Thyroid gland (tissue), 4 donors: ENCODE measurements around the gene KCNMB2. TPM values are rescaled to one million over a fixed set of nuclear protein-coding genes. Genes with fewer than 3 reads are reported as not detected.

Experiments
- DNase-seq, 2 donors: peaks; one replicate each; pipeline ENCODE4 v3.0.0-alpha.2; 2019
- H3K27ac ChIP-seq, 3 donors: fragments of 200-600 bp; sonication (generic); 1 replicate in 2 of 3; 2 replicates in 1 of 3; pipeline ENCODE4 v1.5.1; 2016 to 2019; ENCODE audit warnings: mild to moderate bottlenecking in 1 of 3, moderate library complexity in 1 of 3
- H3K27me3 ChIP-seq: fragments of 200-600 bp; sonication (generic); one replicate; pipeline ENCODE4 v1.5.1; 2019
- H3K36me3 ChIP-seq, 2 donors: fragments of 200-600 bp; sonication (generic); one replicate each; pipeline ENCODE4 v1.5.1; 2016 to 2019
- H3K4me1 ChIP-seq, 2 donors: fragments of 200-600 bp; sonication (generic); one replicate each; pipeline ENCODE4 v1.5.1; 2017 to 2019
- H3K4me3 ChIP-seq, 3 donors: fragments of 200-600 bp; sonication (generic); replicated peaks in 1 of 3; 1 replicate in 2 of 3; 2 replicates in 1 of 3; pipeline ENCODE4 v1.5.1; 2016; ENCODE audit warnings: mild to moderate bottlenecking in 1 of 3
- H3K9me3 ChIP-seq: fragments of 200-600 bp; sonication (generic); one replicate; pipeline ENCODE4 v1.5.1; 2017
- POLR2A ChIP-seq, 2 donors: fragments of 450-650 bp; IDR thresholded peaks; one replicate each; pipeline ENCODE4 v1.6.1; 2017; ENCODE audit warnings: antibody characterized with exemption in 2 of 2, mild to moderate bottlenecking in 2 of 2, moderate library complexity in 1 of 2
- WGBS, 2 donors: methylation state at CpG; one replicate each; pipeline ENCODE4 v1.1.5; 2017; 5-methylcytosine and 5-hydroxymethylcytosine counted together
- intact Hi-C: fragments of 100-400 bp; cut with DNase I; formaldehyde crosslinking; loops from one replicate; pipeline ENCODE4 v1.15.1; 2023
- total RNA-seq, 4 donors: library from RNA; depleted of rRNA; stranded (reverse); fragments of >200 nt; gene quantifications; one replicate each; pipeline ENCODE4 v1.2.3, GENCODE V29; 2016
- TF ChIP-seq, protein P1 (sequence below), 6 experiments: fragments of 200-600 bp in 3 of 6; fragments of 450-650 bp in 3 of 6; sonication (generic) in 3 of 6; IDR thresholded peaks; one replicate each; pipeline ENCODE4 v1.5.1; 2016 to 2019; ENCODE audit warnings: antibody characterized with exemption in 6 of 6, mild to moderate bottlenecking in 2 of 6, inconsistent platforms in 1 of 6, moderate library complexity in 1 of 6

KCNMB2 gene
- total RNA-seq, 4 donors from 2014 or later: 0.56 to 0.92 (median 0.81) TPM; not detected in 1

DNA sequence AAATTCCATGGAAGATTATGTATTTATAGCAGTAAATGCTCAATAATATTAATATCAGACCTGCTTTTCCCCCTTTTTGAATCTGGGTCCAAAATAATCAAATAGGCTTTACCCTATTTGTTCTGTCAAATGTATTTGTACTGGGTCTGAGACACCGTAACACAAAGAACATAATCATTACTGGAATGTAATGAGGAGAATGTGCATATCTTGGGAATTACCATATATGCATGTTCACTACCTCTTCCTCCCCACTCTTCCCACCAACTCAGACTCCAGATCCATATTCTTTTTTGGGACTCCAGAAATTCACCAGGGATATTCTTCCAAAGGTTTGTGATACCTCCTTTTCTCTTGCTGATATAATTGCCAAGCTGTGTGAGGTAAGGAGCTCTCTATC, 237.1 kb downstream of the KCNMB2 start:
- no peaks in the 10 kb centered on the region for H3K4me1 ChIP-seq
- H3K4me3 ChIP-seq: no peak overlapping the region
- H3K27ac ChIP-seq: no peak overlapping the region
- no peak for DNase-seq
- WGBS, 2 donors: 94 to 98% methylated on average over 1 of the region's 1 CpG
- intact Hi-C loops: no loop called here
- TF ChIP-seq POLR2A (IDR thresholded peaks at IDR 0.05): no peak
- TF ChIP-seq, protein P1, sequence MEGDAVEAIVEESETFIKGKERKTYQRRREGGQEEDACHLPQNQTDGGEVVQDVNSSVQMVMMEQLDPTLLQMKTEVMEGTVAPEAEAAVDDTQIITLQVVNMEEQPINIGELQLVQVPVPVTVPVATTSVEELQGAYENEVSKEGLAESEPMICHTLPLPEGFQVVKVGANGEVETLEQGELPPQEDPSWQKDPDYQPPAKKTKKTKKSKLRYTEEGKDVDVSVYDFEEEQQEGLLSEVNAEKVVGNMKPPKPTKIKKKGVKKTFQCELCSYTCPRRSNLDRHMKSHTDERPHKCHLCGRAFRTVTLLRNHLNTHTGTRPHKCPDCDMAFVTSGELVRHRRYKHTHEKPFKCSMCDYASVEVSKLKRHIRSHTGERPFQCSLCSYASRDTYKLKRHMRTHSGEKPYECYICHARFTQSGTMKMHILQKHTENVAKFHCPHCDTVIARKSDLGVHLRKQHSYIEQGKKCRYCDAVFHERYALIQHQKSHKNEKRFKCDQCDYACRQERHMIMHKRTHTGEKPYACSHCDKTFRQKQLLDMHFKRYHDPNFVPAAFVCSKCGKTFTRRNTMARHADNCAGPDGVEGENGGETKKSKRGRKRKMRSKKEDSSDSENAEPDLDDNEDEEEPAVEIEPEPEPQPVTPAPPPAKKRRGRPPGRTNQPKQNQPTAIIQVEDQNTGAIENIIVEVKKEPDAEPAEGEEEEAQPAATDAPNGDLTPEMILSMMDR (IDR thresholded peaks at IDR 0.05): no peak
- no peaks in the 10 kb centered on the region for H3K36me3 ChIP-seq
- H3K9me3 ChIP-seq: no peaks in the 10 kb centered on the region
- no peaks in the 10 kb centered on the region for H3K27me3 ChIP-seq

- no peaks in the 10 kb centered on the region for H3K36me3 ChIP-seq
- H3K27ac ChIP-seq: no peak overlapping the region
- no peak overlapping the region for H3K4me3 ChIP-seq
- 66 to 72% methylated on average over 4 of the region's 4 CpGs for WGBS, 2 donors
- TF ChIP-seq, protein P1 (IDR thresholded peaks at IDR 0.05): no peak
- no peak for TF ChIP-seq POLR2A (IDR thresholded peaks at IDR 0.05)
- H3K4me1 ChIP-seq: no peaks in the 10 kb centered on the region
- no peak for DNase-seq
- no peaks in the 10 kb centered on the region for H3K9me3 ChIP-seq
- H3K27me3 ChIP-seq: no peaks in the 10 kb centered on the region
- intact Hi-C loops: no loop called here
These were observed 241.6 kb downstream of the KCNMB2 start for GRCh38 chr3:178777718-178778411.

- 83 to 89% methylated on average over 4 of the region's 4 CpGs for WGBS, 2 donors
- intact Hi-C loops: no loop called here
- Histone ChIP-seq H3K4me1 (no peaks in the 10 kb centered on the region), H3K27ac (no peak overlapping the region), H3K36me3 (no peaks in the 10 kb centered on the region), H3K9me3 (no peaks in the 10 kb centered on the region), H3K27me3 (no peaks in the 10 kb centered on the region), H3K4me3 (no peak overlapping the region)
- no peak for TF ChIP-seq POLR2A (IDR thresholded peaks at IDR 0.05)
- TF ChIP-seq, protein P1 (IDR thresholded peaks at IDR 0.05): no peak
- DNase-seq: no peak
These were observed 242.4 kb downstream of the KCNMB2 start for GRCh38 chr3:178778589-178778988.

DNA sequence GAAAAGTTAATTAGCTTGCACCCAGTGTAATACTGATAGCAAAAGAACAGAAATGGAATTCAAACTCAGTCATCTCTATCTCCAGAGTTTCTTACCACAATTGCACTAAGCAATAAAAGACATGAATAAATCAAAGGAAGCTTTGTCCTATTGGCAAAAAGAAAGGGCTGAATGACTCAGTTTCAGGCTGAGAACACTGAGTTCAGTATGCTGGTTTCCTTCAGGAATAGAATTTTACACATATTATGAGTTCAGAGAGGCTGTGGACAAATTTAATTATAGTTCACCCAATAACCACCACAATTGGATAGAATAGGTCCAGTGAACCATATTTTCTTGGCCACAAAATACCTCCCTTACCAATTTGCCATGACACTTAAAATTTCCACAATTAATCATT, 249.7 kb downstream of the KCNMB2 start:
- H3K4me1 ChIP-seq: no peaks in the 10 kb centered on the region
- H3K9me3 ChIP-seq: no peaks in the 10 kb centered on the region
- intact Hi-C loops: no loop called here
- H3K4me3 ChIP-seq: no peak overlapping the region
- no peak for DNase-seq
- no peaks in the 10 kb centered on the region for H3K36me3 ChIP-seq
- no peak overlapping the region for H3K27ac ChIP-seq
- no peak for TF ChIP-seq POLR2A (IDR thresholded peaks at IDR 0.05)
- TF ChIP-seq, protein P1 (IDR thresholded peaks at IDR 0.05): no peak
- no peaks in the 10 kb centered on the region for H3K27me3 ChIP-seq

DNA sequence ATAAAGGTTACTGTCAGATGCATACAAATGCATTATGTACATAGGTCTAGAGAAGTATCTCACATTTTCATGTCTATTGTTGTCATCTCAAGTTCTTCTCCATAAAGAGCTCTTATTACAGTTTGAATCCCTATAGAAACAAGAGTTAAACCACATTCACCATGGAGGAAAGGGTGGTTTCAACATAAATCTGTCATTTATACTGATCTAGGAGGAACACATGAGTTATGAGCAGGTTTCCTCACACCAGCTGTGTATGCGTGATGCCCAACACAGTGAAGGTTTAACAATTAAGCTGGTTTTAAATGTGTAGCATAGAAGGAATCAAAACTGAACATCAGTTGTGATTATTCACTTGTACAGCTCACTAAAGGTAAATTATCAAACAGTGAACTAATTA, 251.7 kb downstream of the KCNMB2 start:
- WGBS, 2 donors: 91 to 93% methylated on average over 1 of the region's 1 CpG
- intact Hi-C loops: no loop called here
- no peak for DNase-seq
- Histone ChIP-seq H3K9me3 (no peaks in the 10 kb centered on the region), H3K27ac (no peak overlapping the region), H3K4me3 (no peak overlapping the region), H3K36me3 (no peaks in the 10 kb centered on the region), H3K4me1 (no peaks in the 10 kb centered on the region), H3K27me3 (no peaks in the 10 kb centered on the region)
- TF ChIP-seq, protein P1 (IDR thresholded peaks at IDR 0.05): no peak
- TF ChIP-seq POLR2A (IDR thresholded peaks at IDR 0.05): no peak
